Activated T-cell treated with anti-CD3 and anti-CD28 coated beads, Interleukin-2, amount 50 U/mL, for 72 hours (primary cell): ENCODE results near the gene ADAP2. TPM values are rescaled to one million over a fixed set of nuclear protein-coding genes. Genes with fewer than 3 reads are reported as not detected.
A peak's percentile ranks its signal among the peaks of the same experiment; 100 is the strongest.
"Not testable (repeated sequence)": the region's sequence is repeated elsewhere in the genome, so short reads cannot be mapped to it uniquely, and the experiment has no call there.

Source experiments
- ATAC-seq, 2 donors: fragments of 150-1000 bp; cut with Tn5 transposase; replicated peaks in 1 of 2; 2 replicates each; pipeline ENCODE4 v1.10.0; 2021; ENCODE audit warnings: moderate library complexity in 2 of 2, mild to moderate bottlenecking in 1 of 2
- DNase-seq, 2 donors: peaks; one replicate each; pipeline ENCODE4 v3.0.0; 2021 to 2022; ENCODE audit warnings: mixed read lengths in 1 of 2
- H3K27ac Mint-ChIP-seq: one replicate; pipeline ENCODE4 v1.8.0; 2022; ENCODE audit warnings: mild to moderate bottlenecking, moderate library complexity, mixed read lengths
- H3K27me3 Mint-ChIP-seq: one replicate; pipeline ENCODE4 v1.8.0; 2022; ENCODE audit warnings: low read depth, mixed read lengths
- H3K36me3 Mint-ChIP-seq, 2 donors: one replicate each; pipeline ENCODE4 v1.8.0; 2022; ENCODE audit warnings: mixed read lengths in 2 of 2, mild to moderate bottlenecking in 1 of 2; ENCODE audit not compliant: insufficient read depth in 2 of 2
- H3K4me1 Mint-ChIP-seq: one replicate; pipeline ENCODE4 v1.8.0; 2022; ENCODE audit warnings: low read depth, mixed read lengths
- H3K4me3 Mint-ChIP-seq, 2 donors: one replicate each; pipeline ENCODE4 v1.8.0; 2022; ENCODE audit warnings: mild to moderate bottlenecking in 2 of 2, mixed read lengths in 2 of 2, moderate library complexity in 2 of 2
- H3K9me3 Mint-ChIP-seq, 2 donors: one replicate each; pipeline ENCODE4 v1.8.0; 2022; ENCODE audit warnings: mixed read lengths in 2 of 2
- total RNA-seq, 2 donors: library from RNA; stranded (reverse); gene quantifications; one replicate each; pipeline ENCODE4 v1.2.3, GENCODE V29; 2022

The ADAP2 gene
- 1 to 10 TPM; 1.5 to 1.8 TPM for total RNA-seq

DNA sequence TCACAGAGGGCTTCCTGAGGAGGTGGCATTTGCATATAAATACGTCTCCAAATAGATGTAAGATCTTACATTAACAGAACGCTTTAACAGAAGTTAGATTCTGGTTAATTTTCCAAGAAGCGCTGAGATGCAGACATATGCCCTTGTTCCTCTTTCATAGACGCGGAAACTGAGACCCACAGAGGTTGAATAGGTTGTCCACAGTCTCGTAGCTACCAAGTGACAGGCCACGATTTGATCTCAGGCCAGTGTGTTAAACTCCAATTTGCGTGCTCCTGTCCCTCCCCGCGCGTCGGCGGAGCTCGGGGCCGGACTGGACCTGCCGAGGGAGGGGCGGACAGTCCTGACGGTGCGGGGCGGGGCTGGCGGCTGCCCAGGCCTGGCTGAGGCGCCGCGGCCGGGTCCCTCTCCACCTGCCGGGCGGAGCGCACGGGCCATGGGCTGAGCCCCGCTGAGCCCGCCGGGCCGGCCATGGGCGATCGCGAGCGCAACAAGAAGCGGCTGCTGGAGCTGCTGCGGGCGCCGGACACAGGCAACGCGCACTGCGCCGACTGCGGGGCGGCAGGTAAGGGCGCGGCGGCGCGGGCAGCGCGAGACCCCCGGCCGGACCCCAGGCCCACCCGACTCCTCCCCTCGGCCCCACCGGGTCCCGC, at the start of gene ADAP2:
Gene ADAP2 (plus strand): TSS at position 402 of the 653 bp plus-strand sequence. CDS start 70 bp downstream, at position 472.
- peak within 1 kb of the TSS; percentile 74 to 83 for H3K4me3 Mint-ChIP-seq
- no peaks in the 10 kb centered on the region for H3K9me3 Mint-ChIP-seq
- peaks cover 43% of the 10 kb centered on the region for H3K27me3 Mint-ChIP-seq
- DNase-seq (peak in 1 of 2 donors; percentile 13), ATAC-seq (peak; percentile 48 to 64)
- H3K36me3 Mint-ChIP-seq, result no peaks in the 10 kb centered on the region
- no peak within 1 kb of the TSS for H3K27ac Mint-ChIP-seq
- H3K4me1 Mint-ChIP-seq, result peaks cover 21% of the 10 kb centered on the region

GRCh38 chr17:30886187-30886586, 35.6 kb upstream of the ADAP2 start:
- DNase-seq (no peak), ATAC-seq (no peak)
- Mint-ChIP-seq H3K27ac (no peak overlapping the region), H3K36me3 (peaks cover 0 to 10% of the 10 kb centered on the region in 2 donors), H3K4me3 (no peak overlapping the region), H3K4me1 (no peaks in the 10 kb centered on the region), H3K27me3 (no peaks in the 10 kb centered on the region), H3K9me3 (no peaks in the 10 kb centered on the region)

- Mint-ChIP-seq H3K4me1 (no peaks in the 10 kb centered on the region), H3K27ac (peak overlapping the region; percentile 11), H3K27me3 (no peaks in the 10 kb centered on the region), H3K9me3 (no peaks in the 10 kb centered on the region), H3K4me3 (no peak overlapping the region), H3K36me3 (peaks cover 0 to 19% of the 10 kb centered on the region in 2 donors)
- ATAC-seq (no peak), DNase-seq (no peak)
Observed at GRCh38 chr17:30894236-30894635, 27.5 kb upstream of the ADAP2 start.

- Mint-ChIP-seq H3K36me3 (peaks cover 2 to 11% of the 10 kb centered on the region in 2 donors), H3K27me3 (no peaks in the 10 kb centered on the region), H3K27ac (no peak overlapping the region), H3K9me3 (no peaks in the 10 kb centered on the region), H3K4me3 (no peak overlapping the region), H3K4me1 (peaks cover 9% of the 10 kb centered on the region)
- DNase-seq (no peak), ATAC-seq (no peak)
Observed at GRCh38 chr17:30897311-30897710, 24.4 kb upstream of the ADAP2 start.

GRCh38 chr17:30905742-30906100, 16.0 kb upstream of the ADAP2 start:
- peaks cover 5 to 9% of the 10 kb centered on the region in 2 donors for H3K36me3 Mint-ChIP-seq
- ATAC-seq, result peak; percentile 33 to 37
- H3K27me3 Mint-ChIP-seq, result no peaks in the 10 kb centered on the region
- H3K27ac Mint-ChIP-seq, result peak overlapping the region; percentile 97
- H3K9me3 Mint-ChIP-seq, result no peaks in the 10 kb centered on the region
- peak; percentile 21 to 26 for DNase-seq
- peaks cover 46% of the 10 kb centered on the region for H3K4me1 Mint-ChIP-seq
- H3K4me3 Mint-ChIP-seq, result peak overlapping the region; percentile 97 to 99

DNA sequence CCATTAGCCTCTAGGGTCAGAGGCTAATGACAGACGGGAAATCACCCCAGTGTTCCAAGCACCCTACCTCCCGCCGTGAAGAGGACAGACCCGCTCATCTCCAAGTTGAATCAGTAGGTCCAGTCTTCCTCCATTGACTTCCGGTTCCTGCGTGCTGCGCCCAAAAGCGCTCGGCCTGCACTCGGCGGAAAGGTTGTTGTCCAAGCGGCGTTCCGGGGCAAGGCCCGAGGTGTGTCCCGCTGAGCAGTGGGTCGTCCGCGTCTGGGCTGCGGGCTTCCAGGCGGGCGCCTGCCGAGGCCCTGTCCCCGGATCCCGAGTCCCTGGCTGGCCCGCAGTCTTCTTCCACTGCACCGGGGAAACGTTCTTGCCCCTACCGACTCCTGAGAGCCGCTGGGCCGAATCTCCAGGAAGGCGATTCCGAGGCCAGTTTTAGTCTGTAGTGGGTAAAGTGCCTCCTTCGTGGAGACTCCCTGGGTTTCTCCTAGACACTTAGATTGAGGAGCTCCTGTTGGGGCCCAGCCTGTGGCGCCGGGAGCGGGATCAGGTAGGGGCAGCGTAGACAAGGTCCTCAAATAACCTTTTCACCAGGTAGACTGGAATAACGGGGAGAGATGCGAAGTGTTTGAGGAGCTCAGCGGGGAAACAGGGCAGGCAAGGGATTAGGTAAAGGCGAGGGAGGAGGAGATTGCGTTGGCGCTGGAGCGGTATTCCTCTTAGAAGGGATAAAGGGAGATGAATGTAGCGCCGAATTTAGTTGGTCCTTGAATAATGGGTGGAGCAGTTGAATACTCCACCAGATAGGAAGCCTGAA, 15.4 kb upstream of the ADAP2 start, which contains the start of gene TEFM:
Gene TEFM (minus strand): TSS at position 138 of the 811 bp plus-strand sequence. CDS start 40 bp downstream, at position 98.
- DNase-seq (peak; percentile 91 to 92), ATAC-seq (peak; percentile 99)
- H3K4me3 Mint-ChIP-seq, result peak within 1 kb of the TSS; percentile 97 to 99
- H3K4me1 Mint-ChIP-seq, result peaks cover 46% of the 10 kb centered on the region
- H3K27ac Mint-ChIP-seq, result peak within 1 kb of the TSS; percentile 97
- H3K9me3 Mint-ChIP-seq, result no peaks in the 10 kb centered on the region
- no peaks in the 10 kb centered on the region for H3K27me3 Mint-ChIP-seq
- peaks cover 5 to 9% of the 10 kb centered on the region in 2 donors for H3K36me3 Mint-ChIP-seq

- Mint-ChIP-seq H3K27ac (peak overlapping the region; percentile 10), H3K27me3 (no peaks in the 10 kb centered on the region), H3K4me1 (peaks cover 31% of the 10 kb centered on the region), H3K4me3 (peak overlapping the region; percentile 34 to 37), H3K9me3 (no peaks in the 10 kb centered on the region), H3K36me3 (peaks cover 0 to 6% of the 10 kb centered on the region in 2 donors)
- ATAC-seq (no peak), DNase-seq (no peak)
Observed at GRCh38 chr17:30908717-30909420, 12.9 kb upstream of the ADAP2 start.

DNA sequence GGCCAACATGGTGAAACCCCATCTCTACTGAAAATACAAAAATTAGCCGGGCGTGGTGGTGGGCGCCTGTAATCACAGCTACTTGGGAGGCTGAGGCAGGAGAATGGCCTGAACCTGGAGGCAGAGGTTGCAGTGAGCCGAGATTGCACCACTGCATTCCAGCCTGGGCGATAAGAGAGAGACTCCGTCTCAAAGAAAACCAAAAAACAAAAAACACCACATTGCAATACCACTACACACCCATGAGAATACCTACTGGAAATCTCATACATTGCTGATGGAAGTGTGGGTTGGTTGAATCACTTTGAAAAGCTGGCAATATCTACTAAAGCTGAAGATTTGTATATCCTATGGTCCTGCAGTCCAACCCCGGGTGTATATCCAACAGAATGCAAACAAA, 11.6 kb upstream of the ADAP2 start:
- not testable (repeated sequence) for H3K27ac Mint-ChIP-seq, H3K4me3 Mint-ChIP-seq, DNase-seq, ATAC-seq, H3K36me3 Mint-ChIP-seq, H3K9me3 Mint-ChIP-seq, H3K27me3 Mint-ChIP-seq
- peaks cover 30% of the 10 kb centered on the region for H3K4me1 Mint-ChIP-seq

DNA sequence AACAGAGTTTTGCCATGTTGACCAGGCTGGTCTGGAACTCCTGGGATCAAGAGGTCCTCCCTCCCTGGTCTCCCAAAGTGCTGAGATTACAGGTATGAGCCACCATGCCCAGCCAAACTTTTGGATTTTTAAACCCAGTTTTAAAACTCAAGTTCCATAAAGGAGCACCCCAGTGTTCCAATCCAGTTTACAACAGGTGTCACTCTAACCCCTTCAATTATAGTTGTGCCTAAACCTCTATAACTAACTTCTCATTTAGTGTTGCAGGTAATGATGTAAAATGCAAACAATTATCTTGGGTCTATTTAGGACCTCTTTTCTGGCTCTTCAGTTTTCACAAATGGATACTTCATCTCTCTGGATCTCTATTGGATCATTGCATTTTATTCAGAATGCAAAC, 7.8 kb upstream of the ADAP2 start:
- H3K27me3 Mint-ChIP-seq, result no peaks in the 10 kb centered on the region
- peaks cover 10% of the 10 kb centered on the region for H3K4me1 Mint-ChIP-seq
- no peak overlapping the region for H3K4me3 Mint-ChIP-seq
- H3K9me3 Mint-ChIP-seq, result no peaks in the 10 kb centered on the region
- no peaks in the 10 kb centered on the region for H3K36me3 Mint-ChIP-seq
- ATAC-seq (no peak), DNase-seq (no peak)
- H3K27ac Mint-ChIP-seq, result no peak overlapping the region

DNA sequence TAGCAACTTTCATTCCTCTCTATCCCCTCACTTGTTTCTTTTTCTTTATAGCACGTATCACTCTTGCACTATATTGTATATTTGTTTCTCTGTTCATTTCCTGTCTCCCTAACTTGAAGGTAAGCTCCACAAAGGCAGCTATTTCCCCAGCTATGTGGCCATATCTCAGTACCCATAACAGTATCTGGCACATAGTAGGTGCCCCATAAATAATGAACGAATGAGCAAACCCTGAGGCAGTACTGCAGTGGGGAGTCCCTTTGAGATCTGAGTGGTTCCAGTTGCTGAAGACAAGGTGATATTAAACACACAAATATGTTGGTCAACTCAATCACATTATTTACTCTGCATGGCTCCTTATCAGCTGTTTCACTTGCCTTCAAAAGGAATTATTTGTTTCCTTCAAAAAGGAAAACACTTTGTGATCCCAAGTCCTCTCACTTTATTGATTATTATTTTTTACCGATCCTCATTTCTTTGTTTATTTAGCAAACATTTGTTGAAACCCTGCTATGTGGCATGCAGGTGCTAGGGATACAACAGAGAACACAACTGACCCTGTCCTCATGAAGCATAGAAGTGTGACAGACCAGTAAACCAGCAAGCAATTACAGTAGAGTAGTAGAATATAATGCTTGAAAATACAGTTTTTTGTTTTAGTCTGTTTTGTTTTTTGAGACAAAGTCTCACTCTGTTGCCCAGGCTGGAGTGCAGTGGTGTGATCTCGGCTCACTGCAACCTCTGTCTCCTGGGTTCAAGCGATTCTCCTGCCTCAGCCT, 5.7 kb upstream of the ADAP2 start:
- Mint-ChIP-seq H3K36me3 (no peaks in the 10 kb centered on the region), H3K27me3 (peaks cover 11% of the 10 kb centered on the region), H3K4me1 (peaks cover 6% of the 10 kb centered on the region), H3K4me3 (no peak overlapping the region), H3K27ac (no peak overlapping the region), H3K9me3 (no peaks in the 10 kb centered on the region)
- DNase-seq (no peak), ATAC-seq (no peak)

DNA sequence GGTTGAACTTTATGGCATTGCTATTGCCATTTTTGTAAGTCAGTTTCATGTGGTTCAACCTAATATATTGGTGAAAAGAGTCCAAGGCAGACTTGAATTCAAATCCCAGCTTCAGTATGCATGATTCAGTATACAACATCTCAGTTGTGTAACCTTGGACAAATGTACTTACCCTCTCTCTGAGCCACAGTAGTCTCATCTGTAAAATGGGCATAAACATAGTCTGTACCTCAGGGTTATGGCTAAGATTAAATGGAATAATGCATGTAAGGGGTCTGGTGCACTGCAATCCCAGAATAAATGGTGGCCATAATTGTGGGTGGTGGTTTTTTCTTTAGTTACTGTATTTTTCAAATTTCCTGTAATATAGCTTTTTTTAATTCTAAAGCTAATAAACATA, 4.7 kb upstream of the ADAP2 start:
- H3K27ac Mint-ChIP-seq, result no peak overlapping the region

DNA sequence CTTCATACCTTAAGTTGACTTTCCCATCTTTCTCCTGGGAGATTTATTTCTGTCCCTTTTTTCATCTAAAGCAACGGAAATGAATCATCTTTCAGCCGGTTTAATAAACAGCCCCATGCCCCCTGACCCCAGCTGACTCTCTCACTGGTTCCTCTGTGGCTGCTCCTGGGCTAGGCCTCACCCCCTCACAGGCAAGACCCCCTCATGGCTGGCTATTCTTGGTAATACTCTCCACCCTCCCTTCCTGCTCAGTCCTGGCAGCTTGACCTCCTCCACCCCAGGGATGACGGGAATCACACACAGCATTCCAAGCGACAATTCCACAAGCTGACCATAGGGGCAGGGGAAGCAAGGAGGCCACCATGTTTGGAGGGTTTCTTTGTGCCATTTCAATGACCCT, 1.5 kb upstream of the ADAP2 start:
- DNase-seq (no peak), ATAC-seq (no peak)
- Mint-ChIP-seq H3K27ac (no peak overlapping the region), H3K36me3 (no peaks in the 10 kb centered on the region), H3K9me3 (no peaks in the 10 kb centered on the region), H3K27me3 (peaks cover 29% of the 10 kb centered on the region), H3K4me1 (peaks cover 21% of the 10 kb centered on the region), H3K4me3 (no peak overlapping the region)

More for the DNA sequence above, 4.7 kb upstream of the ADAP2 start:
- no peaks in the 10 kb centered on the region for H3K36me3 Mint-ChIP-seq
- no peak overlapping the region for H3K4me3 Mint-ChIP-seq
- peaks cover 12% of the 10 kb centered on the region for H3K4me1 Mint-ChIP-seq
- DNase-seq, result no peak
- no peak for ATAC-seq
- H3K27me3 Mint-ChIP-seq, result peaks cover 18% of the 10 kb centered on the region
- no peaks in the 10 kb centered on the region for H3K9me3 Mint-ChIP-seq
